Stimulated activated CD4-positive, alpha-beta T cell treated with anti-CD3 and anti-CD28 coated beads, Interleukin-1b, Interleukin-23, amount 100 ng/mL, for 4 hours (primary cell): ENCODE results near the gene OAS2.
"Not testable (repeated sequence)": the region's sequence is repeated elsewhere in the genome, so short reads cannot be mapped to it uniquely, and the experiment has no call there.

ENCODE experiments used
- DNase-seq, 2 donors: peaks; one replicate each; pipeline ENCODE4 v3.0.0-alpha.2; 2020; ENCODE audit warnings: low read depth in 2 of 2

The OAS2 gene

DNA sequence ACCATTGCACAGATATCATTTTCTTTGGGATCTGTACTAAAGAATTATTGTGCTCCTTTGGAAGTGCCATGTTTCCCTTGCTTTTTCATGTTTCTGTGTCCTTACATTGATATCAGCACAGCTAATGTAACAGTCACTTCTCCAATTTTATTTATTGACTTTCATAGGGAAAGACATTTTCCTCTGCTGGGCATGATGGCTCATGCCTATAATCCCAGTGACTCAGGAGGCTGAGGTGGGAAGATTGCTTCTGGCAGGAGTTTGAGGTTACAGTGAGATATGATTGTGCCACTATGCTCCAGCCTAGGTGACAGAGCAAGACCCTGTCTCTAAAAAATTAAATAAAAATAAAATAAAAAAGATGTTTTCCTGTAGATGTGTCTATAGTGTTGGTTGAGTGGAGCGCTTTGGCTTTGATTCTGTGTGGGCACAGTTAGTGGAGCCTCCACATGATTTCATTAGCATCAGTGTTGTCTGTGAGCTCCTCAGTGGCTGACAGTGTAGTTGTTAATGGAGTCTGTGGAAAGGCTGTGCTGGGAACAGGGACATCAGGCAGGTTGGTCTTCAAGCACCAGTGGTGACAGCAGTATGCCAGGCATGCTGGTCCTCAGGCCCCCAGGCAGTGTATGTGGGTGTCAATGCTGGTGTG lies 7.4 kb downstream of the OAS2 start:
- DNase-seq: no peak

DNA sequence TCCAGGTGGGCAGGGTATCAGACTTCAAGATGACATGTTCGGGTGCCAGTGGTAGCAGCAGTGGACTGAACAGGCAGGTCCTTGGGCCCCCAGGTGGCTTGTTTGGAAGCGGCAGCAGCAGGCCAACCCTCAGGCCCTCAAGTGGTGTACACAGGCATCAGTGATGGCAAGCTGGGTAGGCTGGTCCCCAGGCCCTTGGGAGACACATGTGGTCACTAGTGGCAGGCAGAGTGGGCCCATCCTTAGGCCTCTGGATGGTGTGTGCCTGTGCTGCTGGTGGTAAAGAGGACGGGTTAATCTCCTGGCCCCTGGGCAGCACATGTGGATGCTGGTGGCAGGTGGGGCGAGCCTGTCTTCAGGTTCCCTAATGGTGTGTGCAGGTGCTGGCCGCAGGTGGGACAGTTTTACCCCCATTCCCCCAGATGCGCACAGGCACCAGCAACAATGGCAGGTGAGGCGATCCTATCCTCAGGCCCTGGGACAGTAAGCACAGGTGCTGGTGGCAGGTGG lies 8.0 kb downstream of the OAS2 start:
- DNase-seq: no peak

DNA sequence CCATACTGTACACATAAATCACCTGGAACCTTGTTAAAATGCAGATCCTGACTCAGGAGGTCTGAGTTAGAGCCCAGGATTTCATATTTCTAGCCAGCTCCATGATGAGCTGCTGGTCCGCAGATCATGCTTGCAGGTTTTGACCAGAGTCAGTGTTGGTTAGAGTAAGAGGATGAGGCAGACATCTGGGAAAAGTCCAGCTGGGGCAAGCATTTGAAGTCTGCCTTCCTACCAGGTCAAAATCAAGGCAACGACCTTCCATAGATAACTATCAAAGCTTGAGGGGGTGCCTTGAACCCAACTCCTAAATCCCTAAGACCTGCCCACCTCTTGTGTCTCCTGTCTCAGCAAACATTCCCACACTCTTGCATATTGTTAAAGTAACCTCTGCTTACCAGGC lies 9.2 kb downstream of the OAS2 start:
- no peak for DNase-seq

DNA sequence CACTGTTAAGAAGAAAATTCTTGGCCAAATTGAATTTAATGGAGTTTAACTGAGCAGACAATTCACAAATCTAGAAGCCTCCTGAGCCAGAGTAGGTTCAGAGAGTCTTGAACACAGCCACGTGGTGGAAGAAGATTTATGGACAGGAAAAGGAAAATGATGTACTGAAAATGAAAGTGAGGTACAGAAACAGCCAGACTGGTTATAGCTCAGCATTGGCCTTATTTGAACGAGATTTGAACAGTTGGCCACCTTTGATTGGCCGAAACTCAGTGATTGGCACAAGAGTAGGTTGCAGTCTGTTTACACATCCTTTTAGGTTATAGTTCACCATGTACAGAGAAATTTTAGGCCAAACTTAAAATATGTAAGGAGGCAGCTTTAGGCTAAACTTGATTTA lies 9.9 kb downstream of the OAS2 start:
- no peak for DNase-seq

DNA sequence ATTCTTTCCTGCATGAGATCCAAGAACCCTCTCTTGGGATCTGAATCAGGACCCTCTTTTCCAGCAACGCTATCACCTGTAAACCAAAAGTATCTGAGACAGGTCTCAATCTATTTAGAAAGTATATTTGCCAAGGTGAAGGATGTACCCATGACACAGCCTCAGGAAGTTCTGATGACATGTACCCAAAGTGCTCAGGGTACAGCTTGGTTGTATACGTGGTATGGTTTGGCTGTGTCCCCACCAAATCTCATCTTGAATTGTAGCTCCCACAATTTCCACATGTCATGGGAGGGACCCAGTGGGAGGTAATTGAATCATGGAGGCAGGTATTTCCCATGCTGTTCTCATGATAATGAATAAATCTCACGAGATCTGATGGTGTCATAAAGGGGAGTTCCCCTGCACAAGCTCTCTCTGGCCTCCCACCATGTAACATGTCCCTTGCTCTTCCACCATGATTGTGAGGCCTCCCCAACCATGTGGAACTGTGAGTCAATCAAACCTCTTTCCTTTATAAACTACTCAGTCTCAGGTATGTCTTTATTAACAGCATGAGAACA lies 10.6 kb downstream of the OAS2 start:
- not testable (repeated sequence) for DNase-seq

DNA sequence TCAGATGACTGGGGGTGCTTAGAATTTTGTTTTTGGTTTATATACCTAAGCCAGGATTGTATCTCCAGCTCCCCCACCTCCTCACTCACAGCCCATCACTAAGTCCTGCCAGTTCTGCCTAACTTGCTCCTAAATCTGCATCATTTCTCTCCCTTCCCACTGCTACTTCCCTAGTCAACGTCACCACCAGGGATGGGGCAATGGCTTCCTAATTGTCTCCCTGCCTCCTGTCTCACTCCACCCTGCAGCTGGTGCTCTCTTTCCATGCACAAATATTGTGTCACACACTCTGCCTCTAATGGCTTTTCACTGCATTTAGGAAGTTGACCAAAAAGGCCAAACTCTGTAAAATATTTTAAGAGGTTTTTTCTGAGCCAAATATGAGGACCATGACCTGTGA lies 11.5 kb downstream of the OAS2 start:
- DNase-seq: no peak

DNA sequence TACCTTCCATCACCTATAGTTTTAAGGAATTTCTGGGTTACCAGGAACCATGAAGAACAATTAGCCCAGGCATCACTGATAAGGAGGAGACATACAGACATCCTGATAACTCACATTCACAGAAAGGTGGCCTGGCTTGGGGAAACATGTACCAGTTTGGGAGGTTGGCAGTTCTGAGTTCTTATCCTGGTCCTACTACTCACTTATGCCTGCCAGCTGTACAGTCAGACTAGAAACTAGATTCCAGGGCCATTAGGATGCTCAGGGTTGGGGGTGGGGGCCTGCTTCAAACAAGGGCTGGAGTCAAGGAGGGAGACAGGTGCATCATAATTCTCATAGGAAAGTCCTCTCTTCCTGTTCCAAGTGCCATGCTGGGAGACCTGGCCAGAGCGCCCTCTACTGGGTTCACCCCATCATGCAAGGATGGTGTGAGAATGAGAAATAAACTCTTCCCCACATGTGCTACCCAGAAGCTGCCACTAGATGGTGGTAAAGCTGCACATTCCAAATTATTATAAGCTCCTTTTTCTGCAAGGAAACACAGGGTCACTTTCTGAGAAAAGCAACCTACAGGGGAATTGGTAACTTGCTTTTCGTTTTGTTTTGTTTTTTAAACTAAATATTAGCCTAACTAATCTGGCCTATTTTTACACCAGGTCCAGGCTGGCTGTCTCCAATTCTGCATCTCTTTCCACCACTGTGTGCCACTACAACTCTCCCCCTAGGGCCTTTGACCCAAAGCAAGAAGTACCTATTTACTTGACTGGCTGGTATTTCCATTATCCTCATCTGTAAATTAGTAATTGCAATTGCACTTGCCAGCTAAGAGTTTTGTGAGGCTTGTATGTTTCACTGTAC lies 14.5 kb downstream of the OAS2 start:
- DNase-seq: peak; percentile 28 to 30

DNA sequence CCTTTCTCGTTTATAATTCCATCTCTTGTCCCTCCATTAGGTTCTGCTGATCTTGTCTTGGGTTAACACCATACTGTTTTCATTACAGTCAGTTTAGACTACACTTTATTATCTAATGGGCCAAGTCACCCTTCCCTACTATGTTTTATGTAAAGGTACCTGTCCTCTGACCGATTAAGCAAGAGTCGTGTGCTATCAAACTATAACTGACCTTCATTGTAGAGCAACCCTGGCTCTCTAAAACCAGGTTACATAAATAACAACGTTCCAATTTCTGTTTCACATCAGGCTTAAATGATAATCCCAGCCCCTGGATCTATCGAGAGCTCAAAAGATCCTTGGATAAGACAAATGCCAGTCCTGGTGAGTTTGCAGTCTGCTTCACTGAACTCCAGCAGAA lies 16.7 kb downstream of the OAS2 start:
- DNase-seq: no peak

DNA sequence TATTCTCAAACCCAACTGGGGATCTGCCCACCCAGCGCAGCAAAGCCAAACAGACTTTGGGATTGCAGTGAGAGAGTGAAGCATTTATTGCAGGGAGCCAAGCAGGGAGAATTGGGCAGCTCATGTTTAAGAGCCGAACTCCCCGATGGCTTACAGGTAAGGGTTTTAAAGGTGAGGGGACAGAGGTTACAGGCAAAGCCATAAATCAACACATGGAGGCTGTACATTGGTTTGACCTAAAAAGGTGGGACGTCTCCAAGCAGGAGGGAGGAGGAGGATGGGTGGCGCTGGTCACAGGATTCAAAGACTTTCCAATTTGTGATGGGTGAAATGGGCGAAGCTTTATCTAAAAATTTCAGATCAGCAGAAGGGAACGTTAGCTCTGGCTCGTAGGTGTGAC lies 18.2 kb downstream of the OAS2 start:
- no peak for DNase-seq

DNA sequence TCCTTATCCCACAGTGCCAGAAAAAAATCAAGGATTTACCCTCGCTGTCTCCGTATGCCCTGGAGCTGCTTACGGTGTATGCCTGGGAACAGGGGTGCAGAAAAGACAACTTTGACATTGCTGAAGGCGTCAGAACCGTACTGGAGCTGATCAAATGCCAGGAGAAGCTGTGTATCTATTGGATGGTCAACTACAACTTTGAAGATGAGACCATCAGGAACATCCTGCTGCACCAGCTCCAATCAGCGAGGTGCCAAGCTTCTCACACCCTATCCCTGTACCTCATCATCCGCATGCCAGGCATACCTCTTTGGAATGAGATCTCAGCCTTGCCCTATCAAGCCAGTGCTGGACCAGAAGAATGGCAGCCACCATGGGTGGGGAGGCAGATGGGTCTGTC lies 19.2 kb downstream of the OAS2 start:
- no peak for DNase-seq

DNA sequence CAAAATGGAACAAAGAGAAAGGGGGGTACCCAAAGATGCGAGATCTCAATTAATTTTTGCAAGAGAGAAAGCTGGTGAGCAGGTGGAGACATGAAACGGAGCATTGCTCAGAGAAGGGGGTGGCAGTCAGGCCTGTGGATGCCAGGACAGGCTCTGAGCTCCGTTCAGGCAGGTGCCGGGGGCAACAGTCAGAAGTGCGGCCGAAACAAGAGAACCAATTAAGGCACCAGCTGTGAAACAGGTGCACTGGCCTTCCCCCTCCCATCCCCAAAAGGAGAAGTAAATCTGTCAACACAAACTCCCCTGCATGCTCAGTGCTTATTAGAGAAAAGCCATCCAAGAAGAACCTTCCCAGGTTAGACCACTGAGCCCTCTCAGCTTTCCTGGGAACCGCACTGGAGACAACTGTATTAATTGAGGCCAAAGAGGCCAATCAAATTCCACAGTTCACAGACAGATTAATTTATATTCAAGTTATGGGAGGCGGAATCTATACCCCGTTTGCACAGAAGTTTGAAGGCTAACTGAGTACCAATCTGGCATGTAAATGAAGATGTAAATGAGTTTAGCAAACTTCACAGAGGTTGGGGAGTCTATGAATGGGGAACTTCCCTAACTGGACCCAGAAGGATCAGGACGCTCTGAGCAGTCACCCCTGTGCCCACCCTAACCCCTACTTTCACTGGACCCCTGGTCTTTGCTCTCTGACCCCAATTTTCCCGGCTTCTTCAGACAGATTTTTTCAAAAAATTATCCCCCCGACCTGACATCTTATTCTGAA lies 20.9 kb downstream of the OAS2 start:
- DNase-seq: no peak

DNA sequence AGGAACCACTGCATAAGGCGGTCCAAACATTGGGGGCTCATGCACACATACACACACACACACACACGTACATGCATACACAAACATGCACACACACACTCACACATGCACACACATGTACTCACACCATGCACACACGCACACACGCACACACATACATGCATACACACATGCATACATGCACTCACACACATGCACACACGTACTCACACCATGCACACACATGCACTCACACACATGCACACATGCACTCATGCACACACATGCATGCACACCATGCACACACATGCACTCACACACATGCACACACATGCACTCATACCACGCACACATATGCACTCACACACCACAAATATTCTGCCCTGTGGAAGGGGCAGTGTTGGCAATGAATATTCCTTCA lies 22.1 kb downstream of the OAS2 start:
- no peak for DNase-seq

DNA sequence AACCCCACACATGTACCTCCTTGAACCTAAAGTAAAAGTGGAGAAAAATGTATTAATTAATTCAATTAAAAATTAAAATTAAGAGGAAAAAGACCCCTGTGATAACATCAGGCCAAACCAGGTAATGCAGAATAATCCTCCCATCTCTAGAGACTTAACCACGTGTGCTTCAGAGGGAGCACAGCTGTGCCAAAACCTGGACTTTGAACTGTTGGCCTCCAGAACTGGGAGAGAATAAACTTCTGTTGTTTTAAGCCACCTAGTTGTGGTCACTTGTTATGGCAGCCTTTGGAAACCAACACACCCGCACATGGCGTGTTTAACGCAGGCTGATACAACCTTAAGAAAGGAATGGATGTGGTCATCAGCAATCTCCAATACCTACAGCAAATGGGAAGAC lies 23.8 kb downstream of the OAS2 start:
- DNase-seq: no peak

DNA sequence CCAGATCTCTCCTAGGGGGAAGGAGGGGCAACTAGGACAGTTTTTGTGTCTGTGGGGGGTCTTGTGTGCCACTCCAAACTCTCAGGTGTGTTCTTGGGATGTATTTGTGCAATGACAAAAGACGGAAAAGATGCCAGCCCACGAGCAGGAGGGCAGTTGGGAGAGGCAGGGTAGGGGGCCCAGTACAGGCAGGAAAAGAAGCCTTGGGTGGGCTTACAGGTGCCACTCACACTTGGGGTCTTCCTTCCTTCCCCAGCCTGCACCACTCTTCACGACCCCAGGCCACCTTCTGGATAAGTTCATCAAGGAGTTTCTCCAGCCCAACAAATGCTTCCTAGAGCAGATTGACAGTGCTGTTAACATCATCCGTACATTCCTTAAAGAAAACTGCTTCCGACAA lies 24.4 kb downstream of the OAS2 start:
- DNase-seq: no peak

DNA sequence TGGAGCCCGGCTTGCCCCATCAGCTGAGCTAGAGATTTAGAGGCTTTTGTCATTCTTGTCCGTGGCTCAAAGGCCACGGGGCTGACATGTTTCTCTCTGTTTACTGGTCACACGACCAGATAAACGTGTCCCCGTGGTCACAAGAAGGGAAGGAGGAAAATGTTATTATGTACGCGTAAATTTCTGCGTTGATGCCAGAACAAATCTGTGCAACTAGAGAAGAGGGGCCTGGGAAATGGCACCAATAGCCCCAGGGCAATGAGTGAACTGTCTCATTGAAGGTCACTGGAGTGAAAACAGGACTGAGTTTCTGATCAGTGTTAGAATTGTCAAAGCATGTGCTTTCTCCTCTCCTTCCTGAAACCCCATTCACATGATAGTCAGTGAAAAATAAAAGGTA lies 25.3 kb downstream of the OAS2 start:
- DNase-seq: no peak

DNA sequence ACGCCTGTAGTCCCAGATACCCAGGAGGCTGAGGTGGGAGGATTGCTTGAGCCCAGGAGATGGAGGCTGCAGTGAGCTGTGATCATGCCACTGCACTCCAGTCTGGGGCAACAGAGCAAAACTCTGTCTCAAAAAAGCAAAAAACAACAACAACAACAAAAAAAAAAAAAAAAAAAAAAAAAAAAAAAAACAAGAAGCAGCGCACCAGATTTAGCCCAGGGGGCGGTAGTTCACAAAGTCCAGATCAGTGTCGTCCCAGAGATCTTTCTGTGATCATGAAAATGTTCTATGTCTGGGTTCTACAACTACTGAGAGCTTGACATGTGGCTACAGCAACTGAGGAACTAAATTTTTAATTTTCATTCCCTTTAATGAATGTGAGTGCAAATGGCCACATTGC lies 27.4 kb downstream of the OAS2 start:
- DNase-seq: no peak

DNA sequence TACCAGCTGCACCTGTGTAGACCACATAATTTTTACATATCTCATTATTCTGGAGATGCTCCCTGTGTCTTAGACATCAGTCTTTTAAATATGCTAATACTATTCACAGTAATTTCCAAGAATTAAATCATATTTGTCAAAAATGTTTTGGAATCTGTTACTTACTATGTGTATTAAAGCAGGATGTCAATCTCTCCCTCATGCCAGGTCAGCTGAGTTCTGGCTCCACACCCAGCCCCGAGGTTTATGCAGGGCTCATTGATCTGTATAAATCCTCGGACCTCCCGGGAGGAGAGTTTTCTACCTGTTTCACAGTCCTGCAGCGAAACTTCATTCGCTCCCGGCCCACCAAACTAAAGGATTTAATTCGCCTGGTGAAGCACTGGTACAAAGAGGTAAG lies 27.9 kb downstream of the OAS2 start:
- DNase-seq: no peak

DNA sequence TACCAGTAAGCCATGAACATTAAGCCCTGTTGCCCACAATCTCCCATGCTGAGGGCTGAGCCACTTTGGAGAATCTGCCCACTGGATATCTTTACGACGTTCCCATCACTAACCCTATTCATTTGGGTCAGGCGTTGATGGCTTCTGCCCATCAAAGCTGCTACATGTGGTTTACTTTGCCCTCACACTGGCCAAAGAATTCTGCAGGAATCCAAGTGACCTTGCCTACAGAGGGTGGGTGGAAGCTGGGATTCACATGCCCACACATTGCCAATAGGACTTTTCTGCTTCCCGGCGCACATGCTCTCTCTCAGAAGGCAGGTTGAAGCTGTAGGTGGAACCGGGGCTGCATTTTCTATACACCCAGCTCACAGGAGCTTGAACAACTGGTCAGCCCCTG lies 28.3 kb downstream of the OAS2 start:
- DNase-seq: no peak

DNA sequence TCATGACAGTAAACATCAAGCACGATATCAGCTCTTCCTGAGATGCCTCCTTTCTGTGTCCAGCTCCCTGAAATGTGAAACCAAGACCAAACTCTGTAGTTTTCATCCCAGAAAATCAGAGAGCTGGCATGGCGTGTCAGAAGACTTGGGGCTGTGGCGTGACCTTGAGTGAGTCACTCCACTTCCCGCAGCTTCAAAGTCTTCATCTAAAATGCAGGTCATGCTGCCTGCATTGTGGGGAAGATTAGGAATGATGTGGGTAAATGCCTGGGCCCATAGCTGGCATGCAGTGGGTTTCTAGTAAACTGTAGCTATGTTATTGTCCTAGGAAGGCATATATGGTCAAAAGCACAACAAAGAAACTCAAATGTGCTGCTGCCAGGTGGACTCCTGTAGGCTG lies 28.8 kb downstream of the OAS2 start:
- no peak for DNase-seq

DNA sequence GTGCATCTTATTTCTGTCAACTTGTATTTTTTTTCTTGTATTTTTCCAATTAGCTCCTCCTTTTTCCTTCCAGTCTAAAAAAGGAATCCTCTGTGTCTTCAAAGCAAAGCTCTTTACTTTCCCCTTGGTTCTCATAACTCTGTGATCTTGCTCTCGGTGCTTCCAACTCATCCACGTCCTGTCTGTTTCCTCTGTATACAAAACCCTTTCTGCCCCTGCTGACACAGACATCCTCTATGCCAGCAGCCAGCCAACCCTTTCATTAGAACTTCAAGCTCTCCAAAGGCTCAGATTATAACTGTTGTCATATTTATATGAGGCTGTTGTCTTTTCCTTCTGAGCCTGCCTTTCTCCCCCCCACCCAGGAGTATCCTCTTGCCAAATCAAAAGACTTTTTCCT lies 32.4 kb downstream of the OAS2 start:
- no peak for DNase-seq

DNA sequence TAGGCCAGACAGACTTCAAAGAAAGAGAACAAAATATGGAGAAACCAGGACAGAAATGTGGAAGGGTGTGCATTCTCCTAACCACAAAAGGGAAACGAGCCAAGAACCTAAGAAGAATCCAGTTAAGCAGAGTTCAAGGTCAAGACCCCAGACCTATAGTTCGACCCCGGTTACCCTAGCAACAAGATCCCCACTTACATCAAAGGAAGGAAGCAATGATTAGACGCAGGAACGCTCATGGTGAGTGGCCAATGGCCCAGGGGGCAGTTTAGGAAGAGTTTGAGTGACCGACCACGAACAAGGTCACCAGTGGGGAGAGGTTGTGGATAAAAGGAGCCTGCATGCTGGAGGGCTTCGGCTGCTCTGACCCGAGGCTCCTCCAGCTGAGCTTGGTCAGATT lies 36.2 kb downstream of the OAS2 start:
- DNase-seq: no peak

DNA sequence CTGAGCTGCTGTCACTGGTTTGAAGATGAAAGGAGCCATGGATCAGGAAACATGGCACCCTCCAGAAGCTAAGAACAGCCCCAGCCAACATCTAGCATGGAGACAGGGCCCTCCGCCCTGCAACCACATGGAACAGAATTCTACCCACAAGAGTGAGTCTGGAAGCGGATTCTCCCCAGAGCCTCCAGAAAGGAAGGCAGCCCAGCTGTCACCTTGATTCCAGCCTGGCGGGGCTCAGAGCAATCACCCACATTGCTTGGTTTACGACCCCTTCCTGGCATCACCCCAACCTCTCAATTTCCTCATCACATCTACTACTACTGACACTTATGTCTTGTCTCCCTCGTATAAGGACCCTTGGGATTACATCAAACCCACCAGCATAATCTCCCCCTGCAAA lies 38.5 kb downstream of the OAS2 start:
- no peak for DNase-seq
